SK-N-SH treated with all-trans-retinoic acid at 6 μM for 48 hours (cell line): Measurements from ENCODE around the gene HES4.
"Not testable (repeated sequence)": the region's sequence is repeated elsewhere in the genome, so short reads cannot be mapped to it uniquely, and the experiment has no call there.

Source experiments
- ATAC-seq: fragments of 200-7000 bp; cut with Tn5 transposase; 3 replicates; pipeline ENCODE4 v1.9.1; 2020; ENCODE audit warnings: mild to moderate bottlenecking, moderate library complexity
- ARNTL ChIP-seq: fragments of 450-650 bp; formaldehyde crosslinking; IDR thresholded peaks from 2 replicates; pipeline ENCODE4 v1.5.0; 2020; ENCODE audit warnings: low read depth, mild to moderate bottlenecking, moderate library complexity, borderline replicate concordance
- BACH2 ChIP-seq: fragments of 250-450 bp; sonication (Bioruptor Pico); IDR thresholded peaks from 2 replicates; pipeline ENCODE4 v1.9.0; 2021; ENCODE audit warnings: mild to moderate bottlenecking, borderline replicate concordance
- CSDC2 ChIP-seq: fragments of 250-450 bp; sonication (Bioruptor Pico); IDR thresholded peaks from 2 replicates; pipeline ENCODE4 v1.5.0; 2020; ENCODE audit warnings: mild to moderate bottlenecking, moderate library complexity
- CSRNP3 ChIP-seq: fragments of 250-450 bp; sonication (Bioruptor Pico); IDR thresholded peaks from 2 replicates; pipeline ENCODE4 v1.5.1; 2021; ENCODE audit warnings: mild to moderate bottlenecking, moderate library complexity
- ESRRG ChIP-seq: fragments of 250-450 bp; sonication (Bioruptor Pico); IDR thresholded peaks from 2 replicates; pipeline ENCODE4 v1.6.1; 2021; ENCODE audit warnings: mild to moderate bottlenecking
- ISL1 ChIP-seq: fragments of 250-450 bp; sonication (Bioruptor Pico); IDR thresholded peaks from 2 replicates; pipeline ENCODE4 v2.1.2; 2022; ENCODE audit warnings: mild to moderate bottlenecking, moderate library complexity
- PATZ1 ChIP-seq: fragments of 250-450 bp; sonication (Bioruptor Pico); IDR thresholded peaks from 2 replicates; pipeline ENCODE4 v1.8.0; 2020; ENCODE audit warnings: mild to moderate bottlenecking, moderate library complexity, borderline replicate concordance
- POU6F1 ChIP-seq: fragments of 250-450 bp; sonication (Bioruptor Pico); IDR thresholded peaks from 2 replicates; pipeline ENCODE4 v1.8.0; 2021; ENCODE audit warnings: low read depth, mild to moderate bottlenecking, moderate library complexity, borderline replicate concordance
- PPARA ChIP-seq: fragments of 250-450 bp; sonication (Bioruptor Pico); IDR thresholded peaks from 2 replicates; pipeline ENCODE4 v1.5.0; 2020; ENCODE audit warnings: mild to moderate bottlenecking, borderline replicate concordance
- RARB ChIP-seq: fragments of 250-450 bp; sonication (Bioruptor Pico); IDR thresholded peaks from 2 replicates; pipeline ENCODE4 v1.8.0; 2021; ENCODE audit warnings: mild to moderate bottlenecking, moderate library complexity
- TSHZ2 ChIP-seq: fragments of 250-450 bp; sonication (Bioruptor Pico); IDR thresholded peaks from 2 replicates; pipeline ENCODE4 v1.5.0; 2020; ENCODE audit warnings: mild to moderate bottlenecking, moderate library complexity
- ZC3H10 ChIP-seq: fragments of 250-450 bp; sonication (Bioruptor Pico); IDR thresholded peaks from 2 replicates; pipeline ENCODE4 v1.5.1; 2021; ENCODE audit warnings: mild to moderate bottlenecking, moderate library complexity
- ZFP3 ChIP-seq: fragments of 250-450 bp; sonication (Bioruptor Pico); IDR thresholded peaks from 2 replicates; pipeline ENCODE4 v1.5.0; 2020; ENCODE audit warnings: mild to moderate bottlenecking, moderate library complexity
- ZFP30 ChIP-seq: fragments of 450-650 bp; formaldehyde crosslinking; IDR thresholded peaks from 2 replicates; pipeline ENCODE4 v1.5.0; 2022; ENCODE audit warnings: mild to moderate bottlenecking, moderate library complexity
- ZNF565 ChIP-seq: fragments of 450-650 bp; formaldehyde crosslinking; conservative IDR thresholded peaks from 2 replicates; pipeline ENCODE4 v1.5.0; 2020; ENCODE audit warnings: low read depth, mild to moderate bottlenecking, moderate library complexity
- ZNF70 ChIP-seq: fragments of 450-650 bp; formaldehyde crosslinking; IDR thresholded peaks from 2 replicates; pipeline ENCODE4 v1.5.0; 2020; ENCODE audit warnings: mild to moderate bottlenecking, moderate library complexity

HES4 gene

GRCh38 chr1:1032424-1032823 is 32.5 kb upstream of the HES4 start:
- ATAC-seq, result peak; percentile 25

GRCh38 chr1:1031659-1032235 is 31.9 kb upstream of the HES4 start:
- no peak for TF ChIP-seq RARB (CRISPR knock-in tag)
- ATAC-seq, result no peak

More at GRCh38 chr1:1032424-1032823, 32.5 kb upstream of the HES4 start:
- no peak for TF ChIP-seq ZNF70 (CRISPR knock-in tag)
- TF ChIP-seq ZNF565, result no peak
- TF ChIP-seq PATZ1, result no peak
- no peak for TF ChIP-seq ZFP30 (CRISPR knock-in tag)
- no peak for TF ChIP-seq ZFP3
- TF ChIP-seq BACH2 (CRISPR knock-in tag), result no peak
- no peak for TF ChIP-seq ISL1
- TF ChIP-seq ESRRG (CRISPR knock-in tag), result no peak
- TF ChIP-seq ARNTL (CRISPR knock-in tag), result no peak
- no peak for TF ChIP-seq CSDC2

- not testable (repeated sequence) for ATAC-seq
Measured at GRCh38 chr1:1030867-1031658, 31.2 kb upstream of the HES4 start.

- no peak for ATAC-seq
- no peak for TF ChIP-seq POU6F1 (CRISPR knock-in tag)
- TF ChIP-seq ZC3H10 (CRISPR knock-in tag), result no peak
- TF ChIP-seq CSRNP3 (CRISPR knock-in tag), result no peak
- no peak for TF ChIP-seq PPARA
- no peak for TF ChIP-seq ZFP30 (CRISPR knock-in tag)
- TF ChIP-seq CSDC2, result no peak
- TF ChIP-seq TSHZ2 (CRISPR knock-in tag), result no peak
- TF ChIP-seq PATZ1, result no peak
Measured at GRCh38 chr1:1027791-1028190, 27.9 kb upstream of the HES4 start.
